Neural cell (in vitro differentiated cells): ENCODE results near the gene SLC22A31. TPM values are rescaled to one million over a fixed set of nuclear protein-coding genes. Genes with fewer than 3 reads are reported as not detected.

ENCODE experiments used
- H2AFZ ChIP-seq: fragments of 200-600, 300-800 bp; sonication (generic), shearing (Covaris generic); 2 replicates; pipeline ENCODE4 v1.6.0; 2014; ENCODE audit warnings: low read depth, mild to moderate bottlenecking, antibody characterized with exemption, low read length, moderate library complexity
- H3F3A ChIP-seq: fragments of 200-600 bp; shearing (Covaris generic); 2 replicates; pipeline ENCODE4 v1.6.1; 2016; ENCODE audit warnings: mild to moderate bottlenecking, moderate library complexity, mixed read lengths, antibody characterized with exemption, low read length; ENCODE audit not compliant: insufficient read depth, poor library complexity, severe bottlenecking
- H3K27ac ChIP-seq: fragments of 200-600, 300-800 bp; sonication (generic), shearing (Covaris generic); 2 replicates; pipeline ENCODE4 v1.5.1; 2014; ENCODE audit warnings: mild to moderate bottlenecking, low read length, moderate library complexity
- H3K27me3 ChIP-seq: fragments of 300-800, 200-600 bp; sonication (generic), shearing (Covaris generic); 2 replicates; pipeline ENCODE4 v1.6.0; 2014; ENCODE audit warnings: mild to moderate bottlenecking, low read depth, low read length, moderate library complexity; ENCODE audit not compliant: insufficient read depth
- H3K36me3 ChIP-seq: fragments of 300-800, 200-600 bp; sonication (generic), shearing (Covaris generic); 2 replicates; pipeline ENCODE4 v1.5.1; 2014; ENCODE audit warnings: mild to moderate bottlenecking, antibody characterized with exemption, low read length, moderate library complexity; ENCODE audit not compliant: insufficient read depth
- H3K4me2 ChIP-seq: fragments of 300-800, 200-600 bp; sonication (generic), shearing (Covaris generic); 2 replicates; pipeline ENCODE4 v1.6.0; 2014; ENCODE audit warnings: mild to moderate bottlenecking, low read length
- H3K4me3 ChIP-seq: fragments of 300-800, 200-600 bp; sonication (generic), shearing (Covaris generic); 2 replicates; pipeline ENCODE4 v1.5.1; 2014; ENCODE audit warnings: mild to moderate bottlenecking, low read length, moderate library complexity
- H3K79me2 ChIP-seq: fragments of 200-600 bp; shearing (Covaris generic); replicated peaks from 2 replicates; pipeline ENCODE4 v1.6.0; 2014; ENCODE audit warnings: mild to moderate bottlenecking, low read length, moderate library complexity; ENCODE audit not compliant: insufficient read depth
- H3K9ac ChIP-seq: fragments of 300-800, 200-600 bp; sonication (generic), shearing (Covaris generic); 2 replicates; pipeline ENCODE4 v1.6.1; 2016; ENCODE audit warnings: mild to moderate bottlenecking, low read length, mixed read lengths
- H3K9me2 ChIP-seq: fragments of 200-600 bp; shearing (Covaris generic); 2 replicates; pipeline ENCODE4 v1.6.1; 2016; ENCODE audit warnings: mild to moderate bottlenecking, low read length, mixed read lengths; ENCODE audit not compliant: insufficient read depth
- H3K9me3 ChIP-seq: fragments of 200-600, 300-800 bp; sonication (generic), shearing (Covaris generic); 2 replicates; pipeline ENCODE4 v1.6.1; 2016; ENCODE audit warnings: mild to moderate bottlenecking, mixed run types, low read length, moderate library complexity, mixed read lengths
- H4K20me1 ChIP-seq: fragments of 200-600 bp; shearing (Covaris generic); 2 replicates; pipeline ENCODE4 v1.6.1; 2016; ENCODE audit warnings: mild to moderate bottlenecking, mixed run types; ENCODE audit not compliant: insufficient read depth
- CTCF ChIP-seq: fragments of 450-650 bp; IDR thresholded peaks from 2 replicates; pipeline ENCODE4 v1.5.1; 2014; ENCODE audit warnings: antibody characterized with exemption, mild to moderate bottlenecking, moderate library complexity; ENCODE audit not compliant: poor library complexity, severe bottlenecking
- EP300 ChIP-seq: fragments of 450-650 bp; conservative IDR thresholded peaks from 2 replicates; pipeline ENCODE4 v1.6.1; 2014; ENCODE audit warnings: antibody characterized with exemption, mild to moderate bottlenecking, moderate library complexity; ENCODE audit not compliant: poor library complexity, severe bottlenecking
- EZH2 ChIP-seq: fragments of 200-600, 300-800 bp; shearing (Covaris generic), sonication (generic); IDR thresholded peaks from 2 replicates; pipeline ENCODE4 v1.6.1; 2014; ENCODE audit warnings: antibody characterized with exemption, low read length, borderline replicate concordance, mild to moderate bottlenecking; ENCODE audit not compliant: insufficient read depth, poor library complexity, severe bottlenecking
- MXI1 ChIP-seq: fragments of 450-650 bp; conservative IDR thresholded peaks from 2 replicates; pipeline ENCODE4 v1.6.1; 2014; ENCODE audit warnings: antibody characterized with exemption, mild to moderate bottlenecking; ENCODE audit not compliant: poor library complexity, severe bottlenecking
- POLR2AphosphoS5 ChIP-seq: IDR thresholded peaks from 2 replicates; pipeline ENCODE4 v1.6.1; 2012
- RAD21 ChIP-seq: fragments of 450-650 bp; conservative IDR thresholded peaks from 2 replicates; pipeline ENCODE4 v1.6.1; 2014; ENCODE audit warnings: antibody characterized with exemption, mild to moderate bottlenecking, moderate library complexity
- REST ChIP-seq: IDR thresholded peaks from 2 replicates; pipeline ENCODE4 v1.6.1; 2012; ENCODE audit warnings: borderline replicate concordance
- SMC3 ChIP-seq: fragments of 450-650 bp; conservative IDR thresholded peaks from 2 replicates; pipeline ENCODE4 v1.6.1; 2014; ENCODE audit warnings: antibody characterized with exemption, mild to moderate bottlenecking, moderate library complexity; ENCODE audit not compliant: poor library complexity
- TAF1 ChIP-seq: IDR thresholded peaks from 2 replicates; pipeline ENCODE4 v1.6.1; 2012; ENCODE audit warnings: low read depth
- polyA plus RNA-seq: library from polyadenylated mRNA; depleted of rRNA; stranded (reverse); fragments of >200 nt; gene quantifications from 2 replicates; pipeline ENCODE4 v1.2.3, GENCODE V29; 2014

SLC22A31 gene
- polyA plus RNA-seq, 1 donor from 2014 or later = not detected

DNA sequence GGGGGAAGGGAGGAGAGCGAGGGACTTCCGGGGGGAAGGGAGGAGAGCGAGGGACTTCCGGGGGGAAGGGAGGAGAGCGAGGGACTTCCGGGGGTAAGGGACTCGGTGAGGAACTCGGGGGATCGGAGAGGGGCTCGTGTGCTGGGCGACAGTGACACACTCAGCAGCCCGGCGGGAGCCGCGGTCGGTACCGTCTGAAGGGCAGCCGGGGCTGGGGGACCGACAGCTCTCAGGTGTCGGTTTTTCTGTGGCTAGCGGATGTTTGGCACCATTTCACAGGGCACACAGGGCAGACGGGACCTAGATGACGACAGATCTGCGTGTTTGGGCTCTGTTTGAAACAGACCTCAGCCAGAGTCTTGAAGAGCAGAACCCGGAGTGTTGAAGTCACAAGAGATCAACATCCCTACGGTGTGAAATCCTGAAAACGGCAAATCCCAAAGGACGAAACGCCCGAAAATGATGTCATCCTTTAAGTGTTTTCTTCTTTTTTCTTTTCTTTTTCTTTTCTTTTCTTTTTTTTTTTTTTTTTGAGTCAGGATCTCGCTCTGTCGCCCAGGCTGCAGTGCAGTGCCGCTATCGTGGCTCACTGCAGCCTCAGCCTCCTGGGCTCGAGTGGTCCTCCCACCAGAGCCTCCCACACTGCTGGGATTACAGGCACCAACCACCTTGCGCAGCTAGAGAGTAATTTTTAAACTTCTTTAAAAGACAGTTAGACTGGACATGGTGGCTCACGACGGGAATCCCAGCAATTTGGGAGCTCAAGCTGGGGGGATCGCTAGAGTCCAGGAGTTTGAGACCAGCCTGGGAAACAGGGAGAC, 41.1 kb upstream of the SLC22A31 start:
- H3K36me3 ChIP-seq = no peaks in the 10 kb centered on the region
- H3K9me3 ChIP-seq = no peaks in the 10 kb centered on the region
- H3K4me2 ChIP-seq = peak overlapping the region; percentile 82
- H3K4me3 ChIP-seq = peak overlapping the region; percentile 94
- peak overlapping the region; percentile 94 for H3K9ac ChIP-seq
- H2AFZ ChIP-seq = peak overlapping the region; percentile 58
- no peaks in the 10 kb centered on the region for H3K9me2 ChIP-seq
- no peaks in the 10 kb centered on the region for H4K20me1 ChIP-seq
- H3F3A ChIP-seq = peaks cover 6% of the 10 kb centered on the region
- no peaks in the 10 kb centered on the region for H3K79me2 ChIP-seq
- H3K27me3 ChIP-seq = no peaks in the 10 kb centered on the region
- peak overlapping the region; percentile 93 for H3K27ac ChIP-seq
- TF ChIP-seq EP300 (no peak), MXI1 (peak; percentile 64), REST (peak; percentile 81), TAF1 (peak; percentile 78), RAD21 (peak; percentile 8), POLR2AphosphoS5 (peak; percentile 93), SMC3 (no peak), EZH2 (no peak), CTCF (no peak)

DNA sequence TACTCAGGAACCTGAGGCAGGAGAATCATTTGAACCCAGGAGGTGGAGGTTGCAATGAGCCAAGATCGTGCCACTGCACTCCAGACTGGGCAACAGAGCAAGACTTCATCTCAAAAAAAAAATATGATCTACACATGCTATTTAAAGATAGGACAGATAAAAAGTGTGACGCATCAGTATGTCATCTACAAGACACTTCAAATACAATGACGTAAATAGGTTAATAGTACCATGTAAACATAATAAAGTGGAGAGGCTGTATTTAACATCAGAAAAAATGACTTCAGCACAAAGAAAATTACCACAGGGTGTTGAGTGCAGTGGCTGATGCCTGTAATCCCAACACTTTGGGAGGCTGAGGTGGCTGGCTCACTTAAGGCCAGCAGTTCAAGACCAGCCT, 37.4 kb upstream of the SLC22A31 start:
- Histone ChIP-seq H2AFZ (no peak overlapping the region), H3K27me3 (no peaks in the 10 kb centered on the region), H3K9ac (no peak overlapping the region), H3K4me3 (no peak overlapping the region), H4K20me1 (no peaks in the 10 kb centered on the region), H3F3A (peaks cover 6% of the 10 kb centered on the region), H3K9me3 (no peaks in the 10 kb centered on the region), H3K27ac (no peak overlapping the region), H3K79me2 (no peaks in the 10 kb centered on the region), H3K36me3 (no peaks in the 10 kb centered on the region), H3K9me2 (no peaks in the 10 kb centered on the region), H3K4me2 (no peak overlapping the region)
- TF ChIP-seq EZH2 (no peak), CTCF (no peak), RAD21 (no peak), REST (no peak), SMC3 (no peak), TAF1 (no peak), EP300 (no peak), POLR2AphosphoS5 (no peak), MXI1 (no peak)
